ENCODE results near the gene CD177. TPM values are rescaled to one million over a fixed set of nuclear protein-coding genes. Genes with fewer than 3 reads are reported as not detected.
"Not testable (repeated sequence)": the region's sequence is repeated elsewhere in the genome, so short reads cannot be mapped to it uniquely, and the experiment has no call there.

Gene CD177
- total and polyA plus RNA-seq, 2 of the 8 experiments (the other 6 are each of a cell fraction or from before 2014, with no cell fraction given) = 3.4 to 10.0 TPM

DNA sequence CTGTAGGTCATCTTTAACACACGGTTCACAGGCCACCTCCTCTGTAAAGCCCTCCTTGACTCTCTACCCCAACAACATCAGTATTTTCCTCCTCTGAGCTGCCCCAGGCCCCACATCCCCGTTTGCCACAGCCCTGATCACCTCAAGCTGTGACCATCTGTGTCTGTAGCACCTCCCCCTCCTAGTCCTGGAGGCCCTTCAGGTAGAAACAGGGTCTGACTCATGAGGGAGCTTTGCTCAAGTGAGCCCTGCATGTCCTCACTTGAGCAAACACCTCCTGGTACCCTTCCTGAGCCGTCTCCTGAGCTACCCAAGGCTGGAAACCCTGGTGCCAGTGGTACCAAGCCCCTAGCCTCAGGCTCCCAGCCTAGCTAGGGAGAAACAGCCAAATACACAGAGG is 24.1 kb downstream of the CD177 start:
- H2AFZ ChIP-seq (ENCODE audit: low read length); H3K23me2 ChIP-seq (ENCODE audit: low read depth, low read length); H3K14ac ChIP-seq (ENCODE audit: insufficient read length); H3K4me2 ChIP-seq (ENCODE audit: insufficient read depth in 1 of 2, low read depth in 2 of 2, low read length in 2 of 2); H2AK5ac ChIP-seq (ENCODE audit: low read depth, low read length); H2BK15ac ChIP-seq (ENCODE audit: low read length); H3K4me3 ChIP-seq (ENCODE audit: extremely low read depth in 1 of 4, insufficient read depth in 2 of 4, low read depth in 3 of 4, low read length in 4 of 4); H3K4me1 ChIP-seq (replicated peaks in 1 of 4; ENCODE audit: control insufficient read depth in 3 of 4, insufficient read depth in 4 of 4, low read length in 3 of 4); H4K20me1 ChIP-seq (replicated peaks in 1 of 2; ENCODE audit: control insufficient read depth in 1 of 2, insufficient read depth in 2 of 2, low read length in 2 of 2); H3K9me3 ChIP-seq (ENCODE audit: insufficient read depth in 2 of 2, low read depth in 1 of 2, low read length in 1 of 2); H3K79me2 ChIP-seq (ENCODE audit: control insufficient read depth in 1 of 2, insufficient read depth in 2 of 2, low read length in 2 of 2); H3K79me1 ChIP-seq (ENCODE audit: low read depth, low read length); H3K27me3 ChIP-seq (replicated peaks in 1 of 4; ENCODE audit: control insufficient read depth in 3 of 4, extremely low read depth in 1 of 4, insufficient read depth in 3 of 4, low read length in 3 of 4); H4K8ac ChIP-seq (ENCODE audit: extremely low read depth, insufficient read depth, low read length); H3K23ac ChIP-seq (ENCODE audit: insufficient read length); H2BK20ac ChIP-seq (ENCODE audit: low read length); H3K18ac ChIP-seq (ENCODE audit: extremely low read depth, low read length); H3K9ac ChIP-seq (replicated peaks in 1 of 4; ENCODE audit: extremely low read depth in 1 of 4, low read depth in 3 of 4, low read length in 3 of 4); DNase-seq (ENCODE audit: low read depth in 1 of 2, low spot score in 2 of 2); H2BK120ac ChIP-seq (replicated peaks; ENCODE audit: low read depth, low read length); H3K27ac ChIP-seq (ENCODE audit: low read depth, low read length); H3K56ac ChIP-seq (replicated peaks; ENCODE audit: insufficient read length, low read depth, low read length); H4K91ac ChIP-seq (replicated peaks; ENCODE audit: insufficient read length, low read length); POLR2A ChIA-PET (ENCODE audit: partially characterized antibody); H3K36me3 ChIP-seq (ENCODE audit: control insufficient read depth in 2 of 4, insufficient read depth in 4 of 4, low read length in 3 of 4); H3K4ac ChIP-seq (replicated peaks; ENCODE audit: insufficient read length, low read depth, low read length); FAIRE-seq; CTCF ChIA-PET (ENCODE audit: partially characterized antibody); H2BK5ac ChIP-seq (ENCODE audit: low read depth, low read length); H2BK12ac ChIP-seq (ENCODE audit: low read depth, low read length); H4K5ac ChIP-seq (ENCODE audit: insufficient read length, low read depth, low read length): not testable (repeated sequence)
- WGBS, 2 experiments (ENCODE audit: extremely low coverage in 1 of 2, insufficient coverage in 1 of 2, insufficient read length in 1 of 2, insufficient replicate concordance in 2 of 2, low coverage in 1 of 2, low lambda C conversion rate in 2 of 2, missing lambda C conversion rate in 1 of 2) = no CpG with 5 or more reads among the region's 3 CpGs
